ENCODE measurements around the gene CEBPZ.
"Not testable (repeated sequence)": the region's sequence is repeated elsewhere in the genome, so short reads cannot be mapped to it uniquely, and the experiment has no call there.

DNA sequence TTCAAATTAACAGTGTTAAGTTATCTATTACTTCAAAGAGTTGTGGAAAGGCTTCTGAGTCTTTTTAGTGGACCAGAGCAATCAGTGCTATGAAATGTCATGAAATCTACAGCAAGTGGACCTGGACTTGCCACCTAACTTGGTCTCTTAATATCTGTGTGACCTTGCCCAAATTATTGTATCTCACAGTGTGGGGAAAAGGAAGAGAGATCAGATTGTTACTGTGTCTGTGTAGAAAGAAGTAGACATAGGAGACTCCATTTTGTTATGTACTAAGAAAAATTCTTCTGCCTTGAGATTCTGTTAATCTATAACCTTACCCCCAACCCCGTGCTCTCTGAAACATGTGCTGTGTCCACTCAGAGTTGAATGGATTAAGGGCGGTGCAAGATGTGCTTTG is 6.3 kb downstream of the CEBPZ start:
- TF ChIP-seq, protein P1, sequence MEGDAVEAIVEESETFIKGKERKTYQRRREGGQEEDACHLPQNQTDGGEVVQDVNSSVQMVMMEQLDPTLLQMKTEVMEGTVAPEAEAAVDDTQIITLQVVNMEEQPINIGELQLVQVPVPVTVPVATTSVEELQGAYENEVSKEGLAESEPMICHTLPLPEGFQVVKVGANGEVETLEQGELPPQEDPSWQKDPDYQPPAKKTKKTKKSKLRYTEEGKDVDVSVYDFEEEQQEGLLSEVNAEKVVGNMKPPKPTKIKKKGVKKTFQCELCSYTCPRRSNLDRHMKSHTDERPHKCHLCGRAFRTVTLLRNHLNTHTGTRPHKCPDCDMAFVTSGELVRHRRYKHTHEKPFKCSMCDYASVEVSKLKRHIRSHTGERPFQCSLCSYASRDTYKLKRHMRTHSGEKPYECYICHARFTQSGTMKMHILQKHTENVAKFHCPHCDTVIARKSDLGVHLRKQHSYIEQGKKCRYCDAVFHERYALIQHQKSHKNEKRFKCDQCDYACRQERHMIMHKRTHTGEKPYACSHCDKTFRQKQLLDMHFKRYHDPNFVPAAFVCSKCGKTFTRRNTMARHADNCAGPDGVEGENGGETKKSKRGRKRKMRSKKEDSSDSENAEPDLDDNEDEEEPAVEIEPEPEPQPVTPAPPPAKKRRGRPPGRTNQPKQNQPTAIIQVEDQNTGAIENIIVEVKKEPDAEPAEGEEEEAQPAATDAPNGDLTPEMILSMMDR (IDR thresholded peaks at IDR 0.05): not testable (repeated sequence)
- not testable (repeated sequence) for TF ChIP-seq POLR2A, POLR2AphosphoS5, EP300 (IDR thresholded peaks at IDR 0.05)

Data from upper lobe of left lung (tissue), 4 donors.